Activated T-helper 1 cell treated with anti-CD3 and anti-CD28 coated beads, Interleukin-2, amount 50 U/mL, for 16 hours (primary cell): ENCODE results near the gene EPHA8.

Experiments used
- DNase-seq, 2 donors: peaks; one replicate each; pipeline ENCODE4 v3.0.0-alpha.2; 2020; ENCODE audit warnings: low read depth in 1 of 2, low spot score in 1 of 2

The EPHA8 gene

GRCh38 chr1:22588899-22589422 is 25.7 kb downstream of the EPHA8 start:
- DNase-seq, result no peak

GRCh38 chr1:22591576-22591975 is 28.3 kb downstream of the EPHA8 start:
- no peak for DNase-seq

GRCh38 chr1:22592051-22592450 is 28.8 kb downstream of the EPHA8 start:
- DNase-seq, result no peak

- DNase-seq, result no peak
Observed at GRCh38 chr1:22592919-22593790, 29.9 kb downstream of the EPHA8 start.

GRCh38 chr1:22594396-22594795 is 31.1 kb downstream of the EPHA8 start:
- no peak for DNase-seq

- no peak for DNase-seq
Observed at GRCh38 chr1:22595108-22595507, 31.8 kb downstream of the EPHA8 start.

- no peak for DNase-seq
Observed at GRCh38 chr1:22597301-22597965, 34.1 kb downstream of the EPHA8 start.

- no peak for DNase-seq
Observed at GRCh38 chr1:22597996-22598395, 34.7 kb downstream of the EPHA8 start.

- no peak for DNase-seq
Observed at GRCh38 chr1:22598736-22599135, 35.4 kb downstream of the EPHA8 start.

- DNase-seq, result no peak
Observed at GRCh38 chr1:22600071-22600816, 37.0 kb downstream of the EPHA8 start.

- DNase-seq, result no peak
Observed at GRCh38 chr1:22600817-22601605, 37.7 kb downstream of the EPHA8 start.

GRCh38 chr1:22601610-22602009 is 38.3 kb downstream of the EPHA8 start:
- DNase-seq, result no peak

GRCh38 chr1:22602060-22602740 is 38.9 kb downstream of the EPHA8 start:
- DNase-seq, result no peak

GRCh38 chr1:22606161-22606560 is 42.9 kb downstream of the EPHA8 start:
- DNase-seq, result no peak

GRCh38 chr1:22607154-22607553 is 43.9 kb downstream of the EPHA8 start:
- DNase-seq, result no peak

GRCh38 chr1:22608361-22608760 is 45.1 kb downstream of the EPHA8 start:
- DNase-seq, result no peak

GRCh38 chr1:22609291-22609690 is 46.0 kb downstream of the EPHA8 start:
- no peak for DNase-seq

GRCh38 chr1:22611530-22611947 is 48.2 kb downstream of the EPHA8 start:
- DNase-seq, result no peak

- no peak for DNase-seq
Observed at GRCh38 chr1:22612671-22613571, 49.6 kb downstream of the EPHA8 start.
